Measurements from ENCODE around the gene GNB1. TPM values are rescaled to one million over a fixed set of nuclear protein-coding genes. Genes with fewer than 3 reads are reported as not detected.

The GNB1 gene
- total RNA-seq, 1 donor from 2014 or later, result 182 TPM

GRCh38 chr1:1846386-1846918 lies 44.4 kb downstream of the GNB1 start:
- DNase-seq (ENCODE audit: missing footprints) (no peak), ATAC-seq (no peak)
- intact Hi-C loops (cut with DNase I), result no loop called here

DNA sequence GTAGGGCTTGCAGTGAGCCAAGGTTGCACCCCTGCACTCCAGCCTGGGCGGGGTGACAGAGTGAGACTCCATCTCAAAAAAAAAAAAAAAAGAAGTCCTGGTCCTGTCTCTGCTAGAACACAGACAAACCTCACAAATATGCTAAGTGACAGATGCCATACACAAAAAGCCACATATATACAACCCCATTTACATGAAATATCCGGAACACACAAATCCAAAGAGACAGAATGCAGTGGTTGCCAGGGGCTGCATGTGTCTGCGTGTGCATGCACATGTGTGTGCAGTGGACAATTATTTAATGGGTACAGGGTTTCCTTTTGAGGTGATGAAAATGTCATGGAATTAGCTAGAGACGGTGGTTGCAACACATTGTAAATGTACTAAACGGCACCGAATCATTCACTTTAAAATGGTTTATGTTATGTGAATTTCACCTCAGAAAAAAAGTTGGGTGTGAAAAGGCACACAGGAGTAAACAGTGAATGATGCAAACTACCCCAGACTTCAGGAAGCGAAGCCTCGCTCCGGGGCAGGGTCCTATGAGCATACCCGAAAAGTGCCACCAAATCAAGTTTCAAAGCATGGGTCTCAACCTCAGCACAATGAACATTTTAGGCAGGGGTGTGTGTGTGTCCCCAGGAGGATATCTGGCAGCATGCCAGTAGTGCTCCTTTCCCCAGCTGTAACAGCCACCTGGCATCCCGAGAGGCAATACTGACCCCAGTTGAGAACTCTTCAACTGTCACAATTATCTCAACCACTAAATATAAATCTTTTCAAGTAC lies 48.3 kb downstream of the GNB1 start:
- intact Hi-C loops (cut with DNase I), result no loop called here
- DNase-seq (ENCODE audit: missing footprints) (no peak), ATAC-seq (no peak)

GRCh38 chr1:1841575-1841995 lies 49.3 kb downstream of the GNB1 start:
- DNase-seq (ENCODE audit: missing footprints), result no peak
- no peak for ATAC-seq
- intact Hi-C loops (cut with DNase I), result no loop called here

- no peak for ATAC-seq
- intact Hi-C loops (cut with DNase I), result no loop called here
- DNase-seq (ENCODE audit: missing footprints), result no peak
Measured at GRCh38 chr1:1839311-1839965, 51.4 kb downstream of the GNB1 start.

DNA sequence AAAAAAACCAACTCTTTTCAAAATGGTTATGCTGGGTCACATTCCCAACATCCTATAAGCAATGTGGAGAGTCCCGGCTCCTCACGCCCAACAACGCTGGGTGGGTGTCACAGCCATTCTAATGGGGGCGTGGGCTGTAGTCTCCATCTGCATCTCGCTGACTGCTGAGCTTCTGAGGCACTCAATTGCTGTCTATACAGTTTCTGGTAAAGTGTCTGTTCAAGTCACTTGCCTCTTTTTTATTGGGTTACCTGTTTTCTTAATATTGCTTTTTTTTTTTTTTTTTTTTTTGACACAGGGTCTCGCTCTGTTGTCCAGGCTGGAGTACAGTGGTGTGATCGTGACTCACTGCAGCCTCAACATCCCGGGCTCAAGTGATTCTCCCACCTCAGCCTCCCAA lies 54.8 kb downstream of the GNB1 start:
- no peak for ATAC-seq
- DNase-seq (ENCODE audit: missing footprints), result no peak
- intact Hi-C loops (cut with DNase I), result no loop called here

DNA sequence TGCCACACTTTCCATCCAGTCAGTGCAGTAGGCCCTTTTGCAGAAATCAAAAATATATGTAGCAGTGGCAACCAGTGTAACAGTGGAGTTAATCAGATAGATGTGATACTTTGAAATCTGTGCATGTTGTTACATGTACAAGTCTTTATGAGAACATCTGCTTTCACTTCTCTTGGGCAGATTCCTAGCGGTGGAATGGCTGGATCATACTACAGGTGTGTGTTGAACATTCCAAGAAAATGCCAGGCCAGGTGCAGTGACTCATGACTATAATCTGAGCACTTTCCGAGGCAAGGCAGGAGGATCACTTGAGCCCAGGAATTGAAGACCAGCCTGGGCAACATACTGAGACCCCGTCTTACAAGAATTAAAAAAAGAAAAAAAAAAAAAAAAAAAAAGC lies 55.3 kb downstream of the GNB1 start:
- no peak for DNase-seq (ENCODE audit: missing footprints)
- intact Hi-C loops (cut with DNase I), result no loop called here
- ATAC-seq, result no peak

DNA sequence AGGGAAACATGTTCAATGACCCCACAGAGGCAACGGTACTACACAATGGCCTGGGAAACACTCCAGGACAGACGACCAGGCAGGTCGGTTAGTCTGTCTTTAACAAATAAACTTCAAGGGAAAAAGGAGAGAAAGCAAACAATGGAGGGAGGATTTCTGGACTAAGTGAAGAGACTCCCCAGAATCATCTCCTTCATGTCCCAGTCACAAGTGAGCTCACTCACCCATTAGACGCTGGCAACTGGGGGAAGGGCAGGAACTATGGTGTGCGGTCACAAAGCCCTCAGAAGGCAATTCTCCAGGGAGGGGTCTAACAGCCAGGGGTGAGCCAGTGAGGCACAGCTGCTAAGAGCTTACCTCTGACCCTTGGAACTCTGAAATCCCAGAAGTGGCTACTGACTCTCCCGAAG lies 57.0 kb downstream of the GNB1 start:
- intact Hi-C loops (cut with DNase I), result no loop called here
- no peak for DNase-seq (ENCODE audit: missing footprints)

GRCh38 chr1:1833456-1833855 lies 57.4 kb downstream of the GNB1 start:
- peak; percentile 73 for ATAC-seq
- intact Hi-C loops (cut with DNase I), result no loop called here
- no peak for DNase-seq (ENCODE audit: missing footprints)

More for the DNA sequence above, 57.0 kb downstream of the GNB1 start:
- no peak for ATAC-seq

GRCh38 chr1:1832820-1833219 lies 58.1 kb downstream of the GNB1 start:
- no peak for ATAC-seq
- intact Hi-C loops (cut with DNase I), result no loop called here
- no peak for DNase-seq (ENCODE audit: missing footprints)

GRCh38 chr1:1832166-1832565 lies 58.7 kb downstream of the GNB1 start:
- no peak for ATAC-seq
- intact Hi-C loops (cut with DNase I), result no loop called here
- DNase-seq (ENCODE audit: missing footprints), result no peak

DNA sequence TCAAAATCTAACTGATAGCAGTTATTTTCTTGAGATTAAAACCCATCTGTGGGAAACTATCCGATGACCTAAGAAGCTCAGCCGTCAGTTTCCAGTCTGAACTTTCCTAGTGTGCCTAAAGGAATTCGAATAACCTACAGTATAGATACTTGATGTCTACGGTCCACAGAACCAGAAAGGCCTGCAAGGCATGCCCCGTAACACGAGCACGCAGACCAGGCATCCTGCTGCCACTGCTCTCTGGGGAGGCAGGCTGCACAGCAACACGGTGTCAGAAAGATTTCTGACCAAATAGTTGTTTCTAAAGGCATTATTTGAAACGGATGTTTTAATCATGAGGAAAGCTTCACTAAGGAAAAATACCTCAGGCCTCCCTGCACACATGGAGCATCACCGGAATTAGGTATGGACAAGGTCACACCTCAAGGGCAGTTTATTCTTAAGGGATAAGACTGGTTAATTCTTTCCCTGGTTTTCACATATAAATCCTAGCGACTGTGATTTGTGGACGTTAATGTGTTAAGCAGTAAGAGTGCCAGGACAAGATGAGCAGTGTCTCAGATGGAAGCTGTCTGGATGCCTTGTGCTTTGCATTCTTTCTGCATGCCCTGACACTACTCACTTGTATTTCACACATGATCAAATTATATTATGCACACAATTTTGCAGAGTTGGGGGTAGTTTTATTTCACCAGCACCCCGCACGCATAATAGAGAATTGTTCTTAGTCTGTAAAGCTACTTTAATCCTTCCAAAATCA lies 63.6 kb downstream of the GNB1 start:
- intact Hi-C loops (cut with DNase I), result no loop called here
- ATAC-seq (no peak), DNase-seq (ENCODE audit: missing footprints) (no peak)

GRCh38 chr1:1826356-1827088 lies 64.4 kb downstream of the GNB1 start:
- no peak for ATAC-seq
- intact Hi-C loops (cut with DNase I), result no loop called here
- DNase-seq (ENCODE audit: missing footprints), result no peak

GRCh38 chr1:1825217-1825616 lies 65.7 kb downstream of the GNB1 start:
- ATAC-seq, result no peak
- DNase-seq (ENCODE audit: missing footprints), result no peak
- intact Hi-C loops (cut with DNase I), result no loop called here

DNA sequence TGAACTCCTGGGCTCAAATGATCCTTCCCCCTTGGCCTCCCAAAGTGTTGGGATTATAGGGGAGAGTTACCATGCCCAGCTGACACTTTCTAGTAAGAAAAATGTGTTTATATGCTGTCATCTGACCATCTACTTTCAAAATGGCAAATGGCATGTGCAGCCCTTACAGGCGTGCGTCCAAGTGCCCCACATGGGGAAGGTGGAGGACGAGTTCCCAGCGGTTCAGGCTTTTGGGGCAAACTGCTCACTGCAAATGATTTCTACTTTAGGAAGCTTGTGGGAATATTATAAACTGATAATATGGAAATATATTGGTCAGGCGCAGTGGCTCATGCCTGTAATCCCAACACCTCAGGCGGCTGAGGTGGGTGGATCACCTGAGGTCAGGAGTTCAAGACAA lies 71.1 kb downstream of the GNB1 start:
- DNase-seq (ENCODE audit: missing footprints) (no peak), ATAC-seq (no peak)
- intact Hi-C loops (cut with DNase I), result no loop called here

GRCh38 chr1:1817221-1817620 lies 73.7 kb downstream of the GNB1 start:
- no peak for ATAC-seq
- DNase-seq (ENCODE audit: missing footprints), result no peak
- intact Hi-C loops (cut with DNase I), result no loop called here

- intact Hi-C loops (cut with DNase I), result no loop called here
- ATAC-seq (no peak), DNase-seq (ENCODE audit: missing footprints) (no peak)
Measured at GRCh38 chr1:1815606-1816281, 75.1 kb downstream of the GNB1 start.

DNA sequence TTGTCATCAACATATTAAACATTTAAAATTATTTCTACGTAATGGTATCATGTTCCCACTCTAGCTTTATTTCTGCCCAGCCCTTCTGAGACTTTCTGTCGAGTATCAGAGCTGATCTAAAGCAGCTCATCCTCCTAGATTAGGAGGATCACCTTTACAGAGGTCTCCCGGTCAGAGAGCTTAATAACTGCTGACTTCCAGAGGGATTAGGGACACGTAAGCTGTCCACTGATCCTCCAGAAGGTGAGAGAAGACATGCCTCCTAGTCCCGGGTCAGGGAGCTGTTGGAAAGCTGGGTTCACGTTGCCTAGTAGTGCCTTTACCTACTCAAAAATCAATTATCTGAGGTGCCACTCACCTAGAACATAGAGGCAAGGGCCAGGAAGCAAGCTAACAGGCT lies 81.4 kb downstream of the GNB1 start:
- no peak for DNase-seq (ENCODE audit: missing footprints)
- ATAC-seq, result no peak
- intact Hi-C loops (cut with DNase I), result no loop called here

DNA sequence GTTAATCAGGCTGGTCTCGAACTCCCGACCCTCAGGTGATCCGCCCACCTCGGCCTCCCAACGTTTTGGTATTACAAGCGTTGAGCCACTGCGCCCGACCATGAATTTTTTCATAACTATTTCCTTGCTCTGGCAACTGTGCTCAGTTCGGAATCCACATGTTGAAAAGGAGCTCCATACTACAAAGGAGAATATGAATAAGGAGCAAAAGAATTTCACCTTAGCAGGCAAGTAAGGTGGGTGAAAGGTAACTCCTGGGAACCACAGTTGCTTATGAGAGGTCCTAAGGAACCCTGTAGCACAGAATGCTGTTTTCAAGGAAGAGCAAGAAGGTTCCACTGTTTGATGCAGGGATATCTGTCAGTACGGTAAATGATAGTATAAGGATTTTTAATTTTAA lies 82.7 kb downstream of the GNB1 start:
- ATAC-seq, result no peak
- intact Hi-C loops (cut with DNase I), result no loop called here
- no peak for DNase-seq (ENCODE audit: missing footprints)

Measured in Right ventricle myocardium inferior (tissue), 1 donor.